HG03432 (cell line): ENCODE results near the gene ZBTB26.
"Not testable (repeated sequence)": the region's sequence is repeated elsewhere in the genome, so short reads cannot be mapped to it uniquely, and the experiment has no call there.

ENCODE experiments used
- ATAC-seq: cut with Tn5 transposase; IDR thresholded peaks from one replicate; pipeline ENCODE4 v1.9.1; 2021; ENCODE audit warnings: mild to moderate bottlenecking, moderate library complexity; ENCODE audit not compliant: unreplicated experiment

The ZBTB26 gene

DNA sequence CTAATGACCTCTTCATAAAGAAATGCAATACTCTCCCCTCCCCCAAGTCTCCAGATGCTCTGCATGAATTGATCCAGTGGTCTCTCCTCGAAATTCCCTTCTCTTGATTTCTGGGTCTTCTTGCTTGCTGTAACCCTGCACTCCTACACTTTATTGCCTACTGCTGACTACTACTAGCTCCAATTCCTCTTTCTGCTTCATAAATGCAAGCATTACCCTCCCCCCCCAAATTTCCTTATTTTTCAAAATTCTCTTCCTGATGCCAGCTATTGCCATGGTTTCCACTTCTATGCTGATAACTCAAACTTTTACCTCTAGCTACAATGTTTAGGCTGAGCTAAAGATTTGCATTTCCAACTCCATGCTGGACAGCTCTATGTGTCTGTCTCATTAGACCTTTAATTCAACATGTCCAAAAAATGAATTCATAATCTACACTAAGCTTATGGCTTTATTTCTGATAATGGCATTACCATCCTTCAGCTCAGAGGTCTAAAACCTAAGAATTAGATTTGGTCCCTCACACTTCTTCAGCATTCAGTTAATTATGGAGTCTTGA is 1.4 kb downstream of the ZBTB26 start:
- ATAC-seq: no peak

DNA sequence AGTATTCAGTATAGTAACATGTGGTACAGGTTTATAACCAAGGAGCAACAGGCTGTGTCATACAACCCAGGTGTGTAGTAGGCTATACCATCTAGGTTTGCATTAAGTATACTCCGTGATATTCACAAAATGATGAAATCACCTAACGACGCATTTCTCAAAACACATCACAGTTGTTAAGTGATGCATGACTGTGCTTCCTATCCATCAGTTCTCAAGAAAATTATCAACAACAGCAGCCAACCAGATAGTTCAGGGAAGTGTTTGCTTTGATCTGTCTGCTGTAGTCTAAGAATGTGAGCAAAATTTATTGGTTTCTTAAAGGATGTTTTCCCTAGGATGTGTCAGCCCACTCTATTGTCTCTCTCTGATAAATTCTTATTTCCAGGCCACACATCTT is 7.4 kb downstream of the ZBTB26 start:
- ATAC-seq: no peak

DNA sequence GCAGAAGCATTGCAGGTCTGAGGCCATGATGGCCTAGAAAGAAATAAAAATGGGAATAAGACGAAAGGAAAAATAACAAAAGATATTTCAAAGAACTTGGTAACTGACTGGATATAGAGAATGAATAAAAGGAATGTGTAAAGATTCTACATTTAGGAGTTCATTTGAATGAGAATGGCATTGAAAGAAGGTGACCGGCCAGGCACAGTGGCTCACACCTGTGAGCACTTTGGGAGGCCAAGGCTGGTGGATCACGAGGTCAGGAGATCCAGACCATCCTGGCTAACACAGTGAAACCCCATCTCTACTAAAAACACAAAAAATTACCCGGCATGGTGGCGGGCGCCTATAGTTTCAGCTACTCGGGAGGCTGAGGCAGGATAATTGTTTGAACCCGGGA is 8.6 kb downstream of the ZBTB26 start:
- no peak for ATAC-seq

DNA sequence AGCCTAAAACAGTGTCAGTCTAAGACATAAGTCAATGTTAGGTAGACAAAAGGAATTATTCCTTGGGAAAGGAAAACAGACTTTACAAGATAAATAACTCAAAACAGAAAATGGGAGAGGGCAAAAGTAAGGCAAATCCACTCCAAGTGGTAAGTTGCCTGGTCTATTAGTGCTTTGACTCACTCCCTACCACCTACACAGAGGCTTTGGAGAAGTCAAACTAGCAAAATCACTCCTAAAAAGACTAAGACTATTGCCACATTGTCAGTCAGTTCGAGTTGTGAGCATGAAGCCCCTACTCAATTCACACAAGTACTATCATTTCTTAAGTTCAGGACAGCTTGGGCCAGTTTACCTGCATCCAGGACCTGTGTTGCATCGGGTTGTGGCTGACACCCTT is 13.0 kb downstream of the ZBTB26 start:
- no peak for ATAC-seq

DNA sequence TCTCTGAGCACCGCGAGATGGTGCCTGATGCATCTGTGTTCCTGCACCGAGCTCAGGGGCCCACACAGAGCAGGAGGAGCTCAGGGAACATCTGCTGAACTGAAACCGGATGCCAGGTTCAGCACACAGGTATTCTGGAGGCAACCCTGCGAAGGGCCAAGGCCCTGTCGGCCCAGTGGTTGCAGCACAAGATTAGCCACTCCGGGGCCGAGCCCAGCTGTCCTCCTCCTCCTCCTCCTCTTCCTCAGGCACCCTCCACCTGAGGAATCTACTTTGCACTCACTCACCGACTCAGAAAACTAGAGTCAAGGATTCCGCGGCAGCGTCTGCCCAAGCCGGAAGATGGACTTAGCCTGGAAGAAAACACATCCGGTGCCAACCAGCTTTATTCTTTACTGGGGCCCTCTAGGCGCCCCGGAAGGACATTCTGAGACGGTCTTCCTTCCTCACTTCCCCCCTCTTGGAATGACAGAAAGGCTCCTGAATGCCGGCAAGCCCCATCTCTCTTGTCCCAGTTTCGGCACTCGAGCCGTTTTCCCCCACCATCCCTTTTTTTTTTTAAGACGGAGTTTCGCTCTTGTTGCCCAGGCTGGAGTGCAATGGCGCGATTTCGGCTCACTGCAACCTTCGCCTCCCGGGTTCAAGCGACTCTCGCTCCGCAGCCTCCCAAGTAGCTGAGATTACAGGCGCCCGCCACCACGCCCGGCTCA is 18.2 kb downstream of the ZBTB26 start, which contains the start of gene ZBTB6:
TSS of gene ZBTB6 (minus strand) at position 360 of the 710 bp plus-strand sequence. CDS start 1,251 bp downstream, outside the sequence.
- peak; percentile 96 for ATAC-seq

DNA sequence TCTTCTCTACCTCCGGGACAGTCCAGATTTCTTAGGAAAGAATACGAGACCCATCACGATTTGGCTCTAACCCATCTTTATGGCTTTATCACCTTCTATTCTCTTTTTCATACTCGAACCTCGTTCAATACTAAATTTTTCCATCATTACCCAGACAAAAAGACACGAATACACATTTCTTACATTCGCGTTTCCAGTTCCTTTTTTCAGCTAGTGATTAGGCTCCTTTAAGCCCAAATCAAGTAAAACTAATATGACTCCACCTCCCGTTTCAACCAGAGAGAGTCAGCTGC is 18.7 kb downstream of the ZBTB26 start:
- no peak for ATAC-seq

DNA sequence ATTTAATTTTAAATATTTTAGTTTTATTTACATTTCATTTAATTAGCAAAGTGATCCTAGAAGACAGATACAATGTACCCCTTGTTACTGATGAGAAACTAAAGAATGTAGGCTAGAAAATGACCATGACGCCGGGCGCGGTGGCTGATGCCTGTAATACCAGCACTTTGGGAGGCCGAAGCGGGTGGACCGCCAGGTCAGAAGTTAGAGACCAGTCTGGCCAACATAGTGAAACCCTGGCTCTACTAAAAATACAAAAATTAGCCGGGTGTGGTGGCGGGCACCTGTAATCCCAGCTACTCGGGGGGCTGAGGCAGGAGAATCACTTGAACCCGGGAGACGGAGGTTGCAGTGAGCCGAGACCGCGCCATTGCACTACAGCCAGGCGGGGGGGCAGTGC is 25.2 kb downstream of the ZBTB26 start:
- not testable (repeated sequence) for ATAC-seq

DNA sequence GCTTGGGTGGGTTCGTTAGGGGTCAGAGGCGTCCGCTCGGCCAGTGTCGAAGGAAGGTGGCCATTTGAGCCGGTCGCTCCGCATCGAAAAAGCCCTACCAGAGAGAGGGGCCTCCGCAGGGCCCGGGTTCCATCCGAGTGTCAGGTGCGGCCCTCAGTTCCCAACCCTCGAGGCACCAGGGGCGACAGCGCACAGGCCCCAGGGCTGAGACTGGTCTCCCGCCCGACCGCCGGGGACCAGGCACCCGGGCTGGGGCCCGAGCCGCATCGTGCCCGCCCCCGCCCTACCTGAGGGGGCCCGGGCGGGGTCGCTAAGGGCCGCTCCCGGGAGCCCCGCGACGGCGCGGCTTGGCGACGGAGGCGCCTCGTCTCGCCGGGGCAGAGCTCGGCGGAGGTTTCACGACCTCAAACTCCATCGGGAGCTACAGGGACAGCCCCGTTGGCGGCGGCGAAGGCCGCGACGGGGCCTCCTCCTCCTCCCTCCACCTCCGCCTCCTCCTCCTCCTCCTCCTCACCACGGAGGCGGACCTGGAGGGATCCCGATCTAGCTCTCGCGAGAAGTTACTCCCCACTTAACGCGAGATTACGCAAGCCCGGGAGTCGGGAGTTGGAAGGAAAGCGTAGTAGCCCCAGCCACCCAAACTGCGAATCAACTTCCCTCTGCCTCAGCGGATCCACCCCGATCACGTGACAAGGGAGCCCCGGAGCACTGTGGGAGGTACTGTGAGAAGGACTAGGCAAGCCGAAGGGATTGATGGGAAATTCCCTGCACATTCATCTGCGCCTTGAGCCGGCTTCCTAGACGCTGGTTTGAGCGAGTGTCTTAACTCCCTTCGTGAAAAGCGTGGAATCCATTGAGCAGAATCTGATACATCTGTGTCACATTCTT is 26.2 kb downstream of the ZBTB26 start, which contains the start of gene RC3H2:
TSS of gene RC3H2 (minus strand) at position 537 of the 888 bp plus-strand sequence. CDS start 7,850 bp downstream, outside the sequence.
- peak; percentile 86 for ATAC-seq

DNA sequence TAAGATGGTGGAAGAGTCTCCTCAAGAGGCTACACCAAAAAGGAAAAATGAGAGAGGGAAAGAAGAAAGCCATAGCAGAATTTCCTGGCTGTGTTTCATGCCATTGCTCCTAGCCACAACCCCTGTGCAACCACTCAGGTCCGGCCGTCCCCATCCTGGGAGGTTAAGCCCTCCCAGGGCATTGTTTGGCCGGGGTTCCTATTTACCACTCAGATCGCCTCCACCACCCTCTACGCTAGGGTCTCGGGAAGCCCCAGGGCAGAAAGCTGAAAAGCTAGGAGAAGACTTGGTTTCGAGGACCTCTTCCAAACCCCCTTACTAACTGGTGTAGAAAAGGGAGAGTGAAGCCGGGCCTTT is 26.9 kb downstream of the ZBTB26 start:
- peak; percentile 36 for ATAC-seq

DNA sequence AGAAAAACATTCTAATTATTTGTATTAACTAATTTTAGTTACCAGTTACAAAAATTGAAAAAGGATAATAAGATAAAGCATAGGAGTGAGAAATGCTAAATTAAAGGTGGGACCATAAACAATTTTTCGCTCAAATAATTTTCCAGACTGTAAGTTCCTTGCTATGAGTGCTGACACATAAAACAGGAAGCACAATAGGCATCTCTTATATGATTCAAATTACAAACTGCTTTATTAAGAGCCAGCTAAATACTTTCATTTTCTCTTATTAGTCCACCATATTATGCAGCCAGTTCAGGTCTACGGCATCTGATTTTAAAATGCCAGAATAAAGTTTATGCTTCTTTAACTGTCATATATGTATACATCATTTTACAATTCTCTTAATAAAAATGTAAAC is 30.5 kb downstream of the ZBTB26 start:
- no peak for ATAC-seq

DNA sequence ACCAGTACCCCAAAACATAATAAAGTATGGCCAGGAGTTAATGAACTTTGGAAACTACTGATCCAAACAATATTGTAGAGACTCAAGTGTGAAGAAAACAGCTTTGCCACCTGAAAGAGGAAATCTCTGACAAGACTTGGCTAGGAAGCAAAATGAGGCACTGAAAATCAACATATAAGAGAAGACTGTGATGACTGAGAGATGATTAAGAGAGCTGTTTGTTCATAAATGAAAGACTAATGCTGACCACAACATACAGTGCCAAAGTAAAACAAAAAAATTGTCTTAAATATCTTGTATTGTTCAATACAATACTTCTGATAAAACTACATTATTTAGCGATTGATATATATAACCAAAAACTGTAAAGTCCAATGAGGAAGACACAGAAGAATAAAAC is 33.3 kb downstream of the ZBTB26 start:
- no peak for ATAC-seq

DNA sequence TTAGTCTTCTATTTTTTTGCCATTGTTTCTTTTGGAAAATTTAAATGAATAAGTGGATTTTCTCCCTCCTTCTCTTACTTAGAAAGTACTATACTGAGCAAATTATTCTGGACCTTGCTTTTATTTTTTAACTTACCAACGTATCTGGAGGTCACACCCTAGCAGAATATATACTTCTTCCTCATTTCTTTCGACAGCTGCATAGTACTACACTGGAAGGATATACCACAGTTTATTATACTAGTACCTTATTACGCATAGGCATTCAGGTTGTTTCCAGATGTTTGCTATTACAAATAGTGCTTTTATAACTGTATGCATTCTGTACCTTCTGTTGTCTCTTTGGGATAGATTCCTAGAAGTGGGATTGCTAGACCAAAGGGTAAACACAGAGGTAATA is 42.8 kb downstream of the ZBTB26 start:
- ATAC-seq: no peak

DNA sequence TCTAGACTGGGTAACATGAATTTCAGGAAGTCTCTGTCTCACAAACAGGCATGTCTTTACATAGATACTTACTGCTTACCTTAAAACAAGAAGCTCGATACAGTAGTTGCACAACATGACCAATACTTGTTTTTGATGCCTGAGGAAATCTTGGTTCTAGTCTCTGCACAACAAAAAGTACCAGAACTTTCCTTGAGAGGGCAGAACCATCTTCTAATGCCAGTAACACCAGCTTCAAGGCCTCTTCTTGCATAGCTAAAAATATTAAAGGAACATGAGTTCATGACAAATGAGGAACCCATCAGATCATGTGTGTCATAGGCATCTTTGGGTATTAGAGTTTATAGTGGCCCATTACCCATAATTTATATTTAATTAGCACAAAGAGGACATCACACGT is 48.2 kb downstream of the ZBTB26 start:
- no peak for ATAC-seq

DNA sequence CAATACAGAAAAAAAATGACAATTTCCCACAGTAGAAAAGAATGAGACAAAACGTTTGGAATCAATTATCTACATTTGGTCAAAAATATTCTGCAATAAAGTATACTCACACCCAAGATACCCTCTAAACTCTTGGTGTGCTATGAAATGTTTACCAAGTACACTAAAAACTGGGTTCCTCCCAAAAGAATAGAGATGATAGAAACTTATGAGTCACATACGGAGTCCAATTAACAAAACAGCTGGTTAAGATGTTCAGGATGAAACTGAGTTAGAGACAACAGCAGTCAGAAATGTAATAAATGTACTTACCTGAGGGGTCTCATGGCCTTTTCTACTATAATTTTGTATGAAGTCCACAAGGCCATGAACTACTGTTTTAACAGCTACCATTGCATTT is 51.9 kb downstream of the ZBTB26 start:
- ATAC-seq: no peak

DNA sequence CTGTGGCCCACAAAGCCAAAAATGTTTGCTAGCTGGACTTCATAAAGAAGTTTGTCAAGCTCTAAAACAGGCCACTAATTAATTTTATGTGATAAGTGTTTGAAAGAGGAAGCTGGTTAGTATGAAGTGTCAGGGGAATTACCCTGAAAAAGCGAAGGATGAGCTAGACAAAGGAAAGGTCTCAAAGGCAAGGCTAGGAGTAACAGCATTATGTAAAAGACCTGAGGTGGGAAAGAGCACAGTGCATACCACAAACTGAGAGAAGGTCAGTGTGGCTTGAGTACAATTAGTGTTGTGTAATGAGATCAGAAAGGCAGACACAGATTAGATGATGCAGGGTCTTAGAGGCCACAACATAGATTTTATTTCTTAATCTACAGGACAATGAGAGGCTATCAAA is 55.8 kb downstream of the ZBTB26 start:
- ATAC-seq: no peak

DNA sequence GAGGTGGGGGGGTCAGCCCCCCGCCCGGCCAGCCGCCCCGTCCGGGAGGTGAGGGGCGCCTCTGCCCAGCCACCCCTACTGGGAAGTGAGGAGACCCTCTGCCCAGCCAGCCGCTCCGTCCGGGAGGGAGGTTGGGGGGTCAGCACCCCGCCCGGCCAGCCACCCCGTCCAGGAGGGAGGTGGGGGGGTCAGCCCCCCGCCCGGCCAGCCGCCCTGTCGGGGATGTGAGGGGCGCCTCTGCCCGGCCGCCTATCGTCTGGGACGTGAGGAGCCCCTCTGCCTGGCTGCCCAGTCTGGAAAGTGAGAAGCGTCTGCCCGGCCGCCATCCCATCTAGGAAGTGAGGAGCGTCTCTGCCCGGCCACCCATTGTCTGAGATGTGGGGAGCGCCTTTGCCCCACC is 64.0 kb downstream of the ZBTB26 start:
- ATAC-seq: not testable (repeated sequence)

DNA sequence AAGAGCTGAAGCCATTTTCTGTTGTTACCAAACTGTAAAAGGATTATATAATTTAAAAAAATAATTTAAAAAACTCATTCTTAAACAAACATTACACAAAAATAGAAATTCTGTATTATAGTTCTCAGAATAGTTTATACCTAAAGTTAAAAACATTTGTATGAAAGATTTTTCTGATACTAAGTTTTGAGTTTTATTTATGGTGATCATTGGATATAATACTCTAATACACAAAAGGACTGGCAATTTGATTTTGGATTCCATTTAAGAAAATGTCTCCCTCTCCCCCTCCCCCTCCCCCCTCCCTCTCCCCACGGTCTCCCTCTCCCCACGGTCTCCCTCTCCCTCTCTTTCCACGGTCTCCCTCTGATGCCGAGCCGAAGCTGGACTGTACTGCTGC is 65.2 kb downstream of the ZBTB26 start:
- no peak for ATAC-seq
